Tibial nerve (tissue), 4 donors: ENCODE data around the gene EIF3F. TPM values are rescaled to one million over a fixed set of nuclear protein-coding genes. Genes with fewer than 3 reads are reported as not detected.

ENCODE experiments used
- DNase-seq, 2 donors: peaks; one replicate each; pipeline ENCODE4 v3.0.0-alpha.2; 2019; ENCODE audit warnings: low spot score in 2 of 2
- H3K27ac ChIP-seq, 4 donors: fragments of 200-600 bp; sonication (generic) in 3 of 4; one replicate each; pipeline ENCODE4 v1.5.1; 2017 to 2019; ENCODE audit warnings: mild to moderate bottlenecking in 1 of 4
- H3K27me3 ChIP-seq, 2 donors: fragments of 200-600 bp; sonication (generic) in 1 of 2; one replicate each; pipeline versions ENCODE4 v1.5.1 to v1.6.0; 2017 to 2019
- H3K36me3 ChIP-seq, 3 donors: fragments of 200-600 bp; sonication (generic); one replicate each; pipeline ENCODE4 v1.5.1; 2018 to 2019
- H3K4me1 ChIP-seq, 4 donors: fragments of 200-600 bp; sonication (generic) in 3 of 4; one replicate each; pipeline ENCODE4 v1.5.1; 2017 to 2019
- H3K4me3 ChIP-seq, 4 donors: fragments of 200-600 bp; sonication (generic) in 3 of 4; one replicate each; pipeline ENCODE4 v1.5.1; 2017 to 2019; ENCODE audit warnings: mild to moderate bottlenecking in 1 of 4, moderate library complexity in 1 of 4
- H3K9me3 ChIP-seq, 4 donors: fragments of 200-600 bp; sonication (generic) in 3 of 4; one replicate each; pipeline ENCODE4 v1.5.1; 2017 to 2019
- EP300 ChIP-seq, 2 donors: sonication (generic); formaldehyde crosslinking; IDR thresholded peaks; one replicate each; pipeline ENCODE4 v1.6.1; 2017; ENCODE audit warnings: antibody characterized with exemption in 2 of 2, mild to moderate bottlenecking in 1 of 2
- POLR2A ChIP-seq, 2 donors: fragments of 450-650 bp; IDR thresholded peaks; one replicate each; pipeline ENCODE4 v1.6.1; 2017; ENCODE audit warnings: antibody characterized with exemption in 2 of 2, mild to moderate bottlenecking in 2 of 2, moderate library complexity in 2 of 2
- WGBS, 2 donors: methylation state at CpG; one replicate each; pipeline ENCODE4 v1.1.5; 2018; 5-methylcytosine and 5-hydroxymethylcytosine counted together
- total RNA-seq, 4 donors: library from RNA; depleted of rRNA; stranded (reverse); fragments of >200 nt; gene quantifications; one replicate each; pipeline ENCODE4 v1.1.0, GENCODE V29; 2016
- TF ChIP-seq, protein P1 (sequence below), 5 experiments: fragments of 200-600 bp in 3 of 5; fragments of 450-650 bp in 2 of 5; sonication (generic) in 3 of 5; IDR thresholded peaks; one replicate each; pipeline ENCODE4 v1.5.1; 2016 to 2019; ENCODE audit warnings: antibody characterized with exemption in 5 of 5, mild to moderate bottlenecking in 3 of 5, moderate library complexity in 2 of 5

Gene EIF3F
- total RNA-seq, 4 donors from 2014 or later = 144 to 195 (median 162) TPM

DNA sequence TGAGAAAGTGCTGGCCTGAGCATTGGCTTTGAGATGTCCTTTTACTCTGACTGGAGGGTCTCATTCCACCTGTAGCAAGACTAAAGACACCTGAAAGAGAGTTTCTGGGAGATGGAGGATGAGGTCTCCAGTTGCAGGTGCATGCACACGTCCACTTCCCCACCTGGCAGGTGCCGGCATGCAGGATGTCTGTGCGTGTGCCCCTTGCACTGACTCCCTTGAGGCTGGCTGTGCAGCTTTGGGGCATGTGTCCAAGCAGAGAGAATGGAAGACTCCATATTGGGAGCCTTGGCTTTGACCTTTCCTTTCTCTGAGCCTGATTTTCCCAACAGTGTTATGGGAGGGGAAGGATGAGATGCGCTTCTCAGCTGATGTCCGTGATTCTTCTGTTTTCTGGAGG lies 49.8 kb downstream of the EIF3F start:
- DNase-seq = no peak
- TF ChIP-seq POLR2A (IDR thresholded peaks at IDR 0.05) = no peak
- TF ChIP-seq, protein P1, sequence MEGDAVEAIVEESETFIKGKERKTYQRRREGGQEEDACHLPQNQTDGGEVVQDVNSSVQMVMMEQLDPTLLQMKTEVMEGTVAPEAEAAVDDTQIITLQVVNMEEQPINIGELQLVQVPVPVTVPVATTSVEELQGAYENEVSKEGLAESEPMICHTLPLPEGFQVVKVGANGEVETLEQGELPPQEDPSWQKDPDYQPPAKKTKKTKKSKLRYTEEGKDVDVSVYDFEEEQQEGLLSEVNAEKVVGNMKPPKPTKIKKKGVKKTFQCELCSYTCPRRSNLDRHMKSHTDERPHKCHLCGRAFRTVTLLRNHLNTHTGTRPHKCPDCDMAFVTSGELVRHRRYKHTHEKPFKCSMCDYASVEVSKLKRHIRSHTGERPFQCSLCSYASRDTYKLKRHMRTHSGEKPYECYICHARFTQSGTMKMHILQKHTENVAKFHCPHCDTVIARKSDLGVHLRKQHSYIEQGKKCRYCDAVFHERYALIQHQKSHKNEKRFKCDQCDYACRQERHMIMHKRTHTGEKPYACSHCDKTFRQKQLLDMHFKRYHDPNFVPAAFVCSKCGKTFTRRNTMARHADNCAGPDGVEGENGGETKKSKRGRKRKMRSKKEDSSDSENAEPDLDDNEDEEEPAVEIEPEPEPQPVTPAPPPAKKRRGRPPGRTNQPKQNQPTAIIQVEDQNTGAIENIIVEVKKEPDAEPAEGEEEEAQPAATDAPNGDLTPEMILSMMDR (IDR thresholded peaks at IDR 0.05) = no peak
- TF ChIP-seq EP300 (IDR thresholded peaks at IDR 0.05) = no peak
- H3K4me1 ChIP-seq = peaks cover 0 to 38% (median 7%) of the 10 kb centered on the region in 4 donors
- H3K9me3 ChIP-seq = no peaks in the 10 kb centered on the region
- H3K36me3 ChIP-seq = no peaks in the 10 kb centered on the region
- no peak overlapping the region for H3K27ac ChIP-seq
- no peak overlapping the region for H3K4me3 ChIP-seq
- 89 to 94% methylated on average over 5 of the region's 5 CpGs for WGBS, 2 donors
- H3K27me3 ChIP-seq = no peaks in the 10 kb centered on the region

DNA sequence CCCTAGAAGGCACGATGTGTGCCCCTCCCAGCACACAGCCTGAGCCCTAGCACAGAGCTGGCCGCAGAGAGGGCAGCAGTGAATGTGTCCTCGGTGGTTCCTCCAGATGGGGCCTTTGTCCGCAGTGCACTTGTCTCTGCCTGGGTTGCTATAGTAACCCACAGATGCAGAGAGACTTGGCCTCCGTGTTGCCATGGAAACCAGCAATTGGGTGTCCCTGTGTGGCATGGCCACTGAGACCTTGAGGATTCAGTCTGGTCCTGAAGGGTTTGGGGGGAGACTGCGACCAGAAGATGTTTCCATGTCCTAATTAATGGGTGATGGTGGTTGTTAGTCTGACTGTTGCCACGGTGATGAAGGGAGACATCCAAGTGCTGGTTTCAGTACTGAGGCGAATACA lies 51.3 kb downstream of the EIF3F start:
- H3K36me3 ChIP-seq = no peaks in the 10 kb centered on the region
- TF ChIP-seq, protein P1 (IDR thresholded peaks at IDR 0.05) = no peak
- TF ChIP-seq EP300 (IDR thresholded peaks at IDR 0.05) (no peak), POLR2A (IDR thresholded peaks at IDR 0.05) (no peak)
- peaks cover 0 to 30% (median 4%) of the 10 kb centered on the region in 4 donors for H3K4me1 ChIP-seq
- no peak overlapping the region for H3K4me3 ChIP-seq
- 62 to 84% methylated on average over 8 of the region's 8 CpGs for WGBS, 2 donors
- DNase-seq = no peak
- H3K27ac ChIP-seq = no peak overlapping the region
- no peaks in the 10 kb centered on the region for H3K27me3 ChIP-seq
- H3K9me3 ChIP-seq = no peaks in the 10 kb centered on the region

DNA sequence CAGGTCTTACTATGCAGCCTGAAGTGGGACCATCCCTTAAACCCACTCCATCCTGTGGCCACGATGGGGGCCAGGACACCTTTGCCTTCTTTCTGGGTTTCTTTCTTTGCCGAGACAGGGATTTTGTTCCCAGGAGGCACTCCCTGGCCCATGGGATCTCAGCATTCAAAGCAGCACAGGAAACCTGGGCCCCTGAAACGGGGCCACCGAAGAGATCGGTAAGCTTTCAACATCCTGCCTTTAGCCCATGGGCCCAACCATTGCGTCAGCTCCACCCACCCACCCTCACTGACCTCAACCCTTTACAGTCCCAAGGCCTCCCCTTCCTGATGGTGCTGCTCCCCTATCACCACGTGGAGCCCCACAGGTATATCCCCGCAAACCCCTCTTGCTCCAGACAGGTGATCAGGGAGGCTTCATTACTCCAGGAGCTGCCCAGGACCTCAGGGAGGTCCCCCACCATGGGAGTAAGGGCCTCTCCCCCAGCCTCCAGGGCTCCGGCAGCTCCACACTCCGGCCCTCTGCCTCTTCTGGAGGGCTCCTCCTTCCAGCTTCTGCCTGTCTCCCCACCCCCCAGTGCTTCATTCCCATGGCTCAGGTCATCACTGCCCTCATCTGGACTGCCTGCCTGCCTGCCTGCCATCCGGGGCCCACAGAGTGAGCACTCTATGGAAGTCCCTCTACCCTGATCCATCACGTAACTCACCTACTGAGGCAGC lies 51.8 kb downstream of the EIF3F start:
- Histone ChIP-seq H3K9me3 (no peaks in the 10 kb centered on the region), H3K4me3 (no peak overlapping the region), H3K27me3 (no peaks in the 10 kb centered on the region), H3K36me3 (no peaks in the 10 kb centered on the region), H3K4me1 (peaks cover 0 to 24% (median 2%) of the 10 kb centered on the region in 4 donors), H3K27ac (no peak overlapping the region)
- DNase-seq = no peak
- TF ChIP-seq, protein P1 (IDR thresholded peaks at IDR 0.05) = no peak
- TF ChIP-seq EP300 (IDR thresholded peaks at IDR 0.05) (no peak), POLR2A (IDR thresholded peaks at IDR 0.05) (no peak)
- WGBS, 2 donors = 85 to 88% methylated on average over 12 of the region's 12 CpGs

DNA sequence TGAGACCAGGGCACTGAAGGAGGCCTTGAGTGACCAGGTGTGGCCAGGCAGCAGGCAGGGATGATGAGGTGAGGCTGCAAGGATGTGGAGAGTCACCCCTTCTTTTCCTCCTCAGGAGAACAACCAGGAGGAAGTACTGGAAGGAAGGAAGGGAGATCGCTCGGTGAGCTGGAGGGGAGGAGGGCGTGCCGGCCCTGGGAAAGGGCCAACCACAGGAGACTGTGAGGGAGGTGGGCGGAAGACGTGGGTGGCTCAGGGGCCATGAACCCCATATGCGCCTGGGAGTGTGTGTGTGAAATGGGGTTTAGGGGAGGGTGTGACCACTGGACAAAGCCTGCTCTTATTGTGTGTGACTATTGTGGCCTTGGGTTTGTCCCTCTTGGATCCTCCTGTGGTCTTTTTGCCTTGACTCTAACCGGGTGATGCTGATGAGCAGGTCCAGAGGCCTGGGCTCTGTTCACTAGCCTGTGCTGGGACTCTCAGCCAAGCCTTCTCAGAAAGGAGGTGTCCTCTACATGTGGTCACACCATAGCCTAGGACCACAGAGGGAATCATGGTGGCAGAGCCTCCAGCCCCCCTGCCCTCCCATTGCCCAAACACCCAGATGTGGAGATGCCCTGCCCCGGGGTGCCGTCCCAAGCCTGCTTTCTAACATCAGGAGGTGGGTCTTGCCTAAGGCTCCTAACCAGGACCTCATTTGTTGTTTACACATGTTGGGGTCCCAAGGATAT lies 52.6 kb downstream of the EIF3F start:
- H3K36me3 ChIP-seq = no peaks in the 10 kb centered on the region
- H3K27ac ChIP-seq = no peak overlapping the region
- no peaks in the 10 kb centered on the region for H3K27me3 ChIP-seq
- TF ChIP-seq EP300 (IDR thresholded peaks at IDR 0.05) (no peak), POLR2A (IDR thresholded peaks at IDR 0.05) (no peak)
- TF ChIP-seq, protein P1 (IDR thresholded peaks at IDR 0.05) = no peak
- WGBS, 2 donors = 67 to 69% methylated on average over 10 of the region's 10 CpGs
- DNase-seq = no peak
- no peaks in the 10 kb centered on the region for H3K9me3 ChIP-seq
- peaks cover 0 to 17% (median 2%) of the 10 kb centered on the region in 4 donors for H3K4me1 ChIP-seq
- H3K4me3 ChIP-seq = no peak overlapping the region
